K562 treated with DMSO at 1 percent for 4 hours (cell line): ENCODE measurements around the gene DGKQ. TPM values are rescaled to one million over a fixed set of nuclear protein-coding genes. Genes with fewer than 3 reads are reported as not detected.

Experiments
- total RNA-seq: library from RNA; unstranded; fragments of 300-600 nt; gene quantifications from 2 replicates; pipeline ENCODE4 v1.2.3, GENCODE V29; 2022; ENCODE audit not compliant: insufficient read depth

DGKQ gene, protein sequence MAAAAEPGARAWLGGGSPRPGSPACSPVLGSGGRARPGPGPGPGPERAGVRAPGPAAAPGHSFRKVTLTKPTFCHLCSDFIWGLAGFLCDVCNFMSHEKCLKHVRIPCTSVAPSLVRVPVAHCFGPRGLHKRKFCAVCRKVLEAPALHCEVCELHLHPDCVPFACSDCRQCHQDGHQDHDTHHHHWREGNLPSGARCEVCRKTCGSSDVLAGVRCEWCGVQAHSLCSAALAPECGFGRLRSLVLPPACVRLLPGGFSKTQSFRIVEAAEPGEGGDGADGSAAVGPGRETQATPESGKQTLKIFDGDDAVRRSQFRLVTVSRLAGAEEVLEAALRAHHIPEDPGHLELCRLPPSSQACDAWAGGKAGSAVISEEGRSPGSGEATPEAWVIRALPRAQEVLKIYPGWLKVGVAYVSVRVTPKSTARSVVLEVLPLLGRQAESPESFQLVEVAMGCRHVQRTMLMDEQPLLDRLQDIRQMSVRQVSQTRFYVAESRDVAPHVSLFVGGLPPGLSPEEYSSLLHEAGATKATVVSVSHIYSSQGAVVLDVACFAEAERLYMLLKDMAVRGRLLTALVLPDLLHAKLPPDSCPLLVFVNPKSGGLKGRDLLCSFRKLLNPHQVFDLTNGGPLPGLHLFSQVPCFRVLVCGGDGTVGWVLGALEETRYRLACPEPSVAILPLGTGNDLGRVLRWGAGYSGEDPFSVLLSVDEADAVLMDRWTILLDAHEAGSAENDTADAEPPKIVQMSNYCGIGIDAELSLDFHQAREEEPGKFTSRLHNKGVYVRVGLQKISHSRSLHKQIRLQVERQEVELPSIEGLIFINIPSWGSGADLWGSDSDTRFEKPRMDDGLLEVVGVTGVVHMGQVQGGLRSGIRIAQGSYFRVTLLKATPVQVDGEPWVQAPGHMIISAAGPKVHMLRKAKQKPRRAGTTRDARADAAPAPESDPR
- 18.2 and 25.6 TPM in 2 replicates for total RNA-seq

GRCh38 chr4:973431-974397, at the start of gene DGKQ:
Gene DGKQ (minus strand): TSS chr4:973569. CDS start chr4:973482, 87 bp downstream.

DNA sequence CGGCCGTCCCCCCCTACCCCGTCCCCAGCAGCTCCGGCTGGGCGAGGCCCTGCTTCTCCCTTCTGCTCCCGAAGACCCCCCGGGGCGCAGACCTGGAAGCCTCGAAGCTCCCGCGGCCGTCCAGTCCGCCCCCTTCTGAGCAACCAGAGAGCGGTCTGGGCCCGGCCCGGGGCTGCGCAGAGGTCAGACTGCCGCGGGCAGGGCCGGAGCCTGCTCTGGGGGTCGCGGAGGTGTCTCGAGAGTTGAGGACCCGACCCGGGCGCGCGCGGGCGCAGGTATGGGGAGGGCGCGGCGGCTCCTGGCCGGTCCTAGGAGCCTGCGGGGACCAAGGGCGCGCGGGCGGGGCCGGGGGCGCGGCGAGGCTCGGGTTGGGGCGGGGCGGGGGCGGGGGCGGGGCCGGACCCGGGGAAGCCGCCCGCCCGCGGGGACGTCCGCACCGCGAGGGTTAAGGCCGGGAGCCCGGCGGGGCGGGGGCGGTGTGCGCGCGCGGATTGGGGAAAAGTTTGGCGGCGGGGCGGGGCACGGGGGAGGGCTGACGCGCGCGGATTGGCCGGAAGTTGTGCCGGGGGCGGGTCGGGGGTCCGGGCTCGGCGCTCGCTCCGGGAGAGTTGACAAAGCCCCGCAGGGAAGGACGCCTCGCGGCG, 37.8 kb upstream of the DGKQ start, which contains the start of gene FGFRL1:
TSS of gene FGFRL1 (plus strand) at position 605 of the 644 bp plus-strand sequence. CDS start 860 bp downstream, outside the sequence.

GRCh38 chr4:993111-994029, 20.0 kb upstream of the DGKQ start, which contains the start of gene SLC26A1:
Gene SLC26A1 (minus strand): TSS chr4:993404. CDS start chr4:991703, 1,701 bp downstream.

DNA sequence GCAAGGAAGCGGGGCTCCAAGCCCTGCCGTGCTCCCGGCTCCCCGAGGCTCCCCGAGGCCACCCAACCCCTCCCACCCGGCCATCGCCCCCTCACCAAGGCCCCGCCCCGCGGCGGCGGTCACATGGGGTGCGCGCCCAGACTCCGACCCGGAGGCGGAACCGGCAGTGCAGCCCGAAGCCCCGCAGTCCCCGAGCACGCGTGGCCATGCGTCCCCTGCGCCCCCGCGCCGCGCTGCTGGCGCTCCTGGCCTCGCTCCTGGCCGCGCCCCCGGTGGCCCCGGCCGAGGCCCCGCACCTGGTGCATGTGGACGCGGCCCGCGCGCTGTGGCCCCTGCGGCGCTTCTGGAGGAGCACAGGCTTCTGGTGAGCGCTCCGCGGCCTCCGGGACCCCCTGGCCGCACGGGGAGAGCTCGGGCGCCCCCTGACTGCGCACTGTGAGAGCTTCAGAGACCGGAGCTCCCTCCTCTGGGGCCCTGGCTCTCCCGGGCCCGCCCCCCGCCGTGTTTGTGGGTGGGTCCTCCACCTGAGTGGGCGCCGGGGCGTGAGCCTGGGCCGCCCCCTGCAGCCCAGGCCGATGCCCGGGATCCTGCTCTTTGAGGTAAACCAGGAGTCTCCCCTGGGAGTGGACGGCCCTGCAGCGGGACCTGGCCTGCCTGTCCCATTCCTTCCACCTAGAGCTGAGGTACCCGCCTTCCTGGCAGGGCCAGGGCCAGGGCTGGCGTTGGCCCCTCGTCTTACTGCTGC, 13.7 kb upstream of the DGKQ start, which contains the start of gene IDUA:
TSS of gene IDUA (plus strand) at position 166 of the 745 bp plus-strand sequence. CDS start at position 207, 41 bp downstream.

DNA sequence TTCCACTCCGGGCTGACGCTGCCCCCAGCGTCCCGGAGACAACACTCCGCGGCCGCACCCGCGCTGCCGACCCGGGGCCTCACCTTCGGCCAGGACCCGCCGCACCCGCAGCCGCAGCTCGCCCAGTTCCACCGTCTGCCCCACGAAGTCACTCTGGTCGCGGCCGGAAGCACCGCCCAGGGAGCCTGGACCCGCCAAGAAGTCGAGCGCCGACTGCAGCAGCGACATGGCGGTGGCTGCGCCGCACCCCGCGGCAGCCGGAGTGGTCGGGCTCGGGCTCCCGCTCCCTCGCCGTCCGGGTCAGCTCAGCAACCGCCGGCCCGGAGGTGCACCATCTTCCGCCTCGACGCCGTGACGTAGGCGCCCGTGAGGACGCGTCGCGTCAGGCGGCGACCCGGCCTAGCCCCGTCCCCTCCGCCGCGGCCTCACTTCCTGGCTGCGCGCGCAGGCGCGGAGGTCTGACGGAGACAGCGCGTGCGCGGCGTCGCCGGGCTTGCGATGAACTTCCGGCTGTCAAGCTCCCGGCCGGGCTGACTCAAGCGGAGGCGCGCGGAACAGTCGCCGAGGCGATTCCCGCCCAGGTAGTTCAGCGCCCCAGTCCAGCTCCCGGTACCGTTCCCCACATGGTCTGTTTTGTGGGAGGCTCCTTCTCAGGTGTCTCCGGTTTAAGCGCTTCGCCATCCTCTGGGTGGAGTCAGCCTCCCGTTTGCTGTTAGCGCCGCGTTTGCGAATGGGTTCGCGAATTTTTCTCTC, 41.2 kb downstream of the DGKQ start, which contains the start of the genes GAK and TMEM175:
TSS of gene GAK (minus strand) at position 357 of the 753 bp plus-strand sequence. CDS start at position 228, 129 bp downstream.
TSS of gene TMEM175 (plus strand) at position 501 of the 753 bp plus-strand sequence. CDS start 15,280 bp downstream, outside the sequence.

Other genes with a start within 250 kb of the DGKQ start
- gene CPLX1, start 147.4 kb downstream of the DGKQ start, total RNA-seq = not detected in 2 replicates
- 74.2 and 102 TPM in 2 replicates for gene GAK, start 41.3 kb downstream of the DGKQ start, total RNA-seq
- 49.5 and 50.5 TPM in 2 replicates for gene TMEM175, start 41.1 kb downstream of the DGKQ start, total RNA-seq
- 14.3 and 17.2 TPM in 2 replicates for gene IDUA, start 13.5 kb upstream of the DGKQ start, total RNA-seq
- 4.9 and 5.0 TPM in 2 replicates for gene SLC26A1, start 19.8 kb upstream of the DGKQ start, total RNA-seq
- gene FGFRL1, start 38.1 kb upstream of the DGKQ start, total RNA-seq = 30.2 and 30.9 TPM in 2 replicates
- not detected in 2 replicates for gene RNF212, start 140.0 kb upstream of the DGKQ start, total RNA-seq
- gene SPON2, start 199.0 kb upstream of the DGKQ start, total RNA-seq = 1.3 and 1.8 TPM in 2 replicates